Activated CD8-positive, alpha-beta T cell treated with anti-CD3 and anti-CD28 coated beads, Interleukin-2, amount 10 ng/mL, durations not matched to agents 7 days and 5 days (primary cell): ENCODE results near the gene NHERF2. TPM values are rescaled to one million over a fixed set of nuclear protein-coding genes. Genes with fewer than 3 reads are reported as not detected.

Experiments used
- ATAC-seq: fragments of 150-1000 bp; cut with Tn5 transposase; one replicate; pipeline ENCODE4 v1.10.0; 2021; ENCODE audit warnings: moderate library complexity
- CTCF ChIA-PET: fragments of 350-600 bp; sonication (Branson Sonifier 250); formaldehyde crosslinking; loops from one replicate; lab custom pipeline; 2021; ENCODE audit warnings: antibody characterized with exemption; lab: Charles Lee
- POLR2A ChIA-PET: fragments of 350-600 bp; sonication (Branson Sonifier 250); formaldehyde crosslinking; loops from one replicate; lab custom pipeline; 2021; ENCODE audit warnings: antibody characterized with exemption; lab: Charles Lee
- DNase-seq: peaks from one replicate; pipeline ENCODE4 v3.0.0-alpha.2; 2020
- H3K27ac Mint-ChIP-seq: one replicate; pipeline ENCODE4 v1.8.0; 2021; ENCODE audit warnings: mild to moderate bottlenecking, mixed read lengths
- H3K27me3 Mint-ChIP-seq: one replicate; pipeline ENCODE4 v1.8.0; 2021; ENCODE audit warnings: low read depth, mixed read lengths
- H3K36me3 Mint-ChIP-seq: one replicate; pipeline ENCODE4 v1.8.0; 2021; ENCODE audit warnings: low read depth, mixed read lengths
- H3K4me1 Mint-ChIP-seq: one replicate; pipeline ENCODE4 v1.8.0; 2021; ENCODE audit warnings: low read depth, mixed read lengths
- H3K4me3 Mint-ChIP-seq: one replicate; pipeline ENCODE4 v1.8.0; 2021; ENCODE audit warnings: mild to moderate bottlenecking, mixed read lengths
- H3K9me3 Mint-ChIP-seq: one replicate; pipeline ENCODE4 v1.8.0; 2022; ENCODE audit warnings: mixed read lengths; ENCODE audit not compliant: insufficient read depth
- total RNA-seq, 2 experiments: library from RNA; stranded (reverse); gene quantifications; one replicate each; pipeline ENCODE4 v1.2.3, GENCODE V29; 2021

Gene NHERF2
- total RNA-seq, 2 experiments from 2014 or later: 1.4 to 2.8 TPM

GRCh38 chr16:2001456-2002355 lies 25.0 kb upstream of the NHERF2 start:
- ChIA-PET POLR2A (interaction anchor here (1.2 to 1.3 kb wide), 2 partner anchors 14 to 154 kb away, joined by 3 read pairs; partner anchors contain the start of gene TRAF7), CTCF (interaction anchor here (3.1 kb wide), 1 partner anchor 153 kb away, joined by 14 read pairs; the partner anchor contains the start of gene TRAF7)
- H3K27me3 Mint-ChIP-seq: no peaks in the 10 kb centered on the region
- DNase-seq: no peak
- H3K4me3 Mint-ChIP-seq: no peak overlapping the region
- ATAC-seq: no peak
- H3K27ac Mint-ChIP-seq: no peak overlapping the region
- H3K9me3 Mint-ChIP-seq: no peaks in the 10 kb centered on the region
- peaks cover 23% of the 10 kb centered on the region for H3K4me1 Mint-ChIP-seq
- H3K36me3 Mint-ChIP-seq: peaks cover 31% of the 10 kb centered on the region

- ATAC-seq (no peak), DNase-seq (no peak)
- H3K9me3 Mint-ChIP-seq: no peaks in the 10 kb centered on the region
- H3K27ac Mint-ChIP-seq: no peak overlapping the region
- peaks cover 31% of the 10 kb centered on the region for H3K36me3 Mint-ChIP-seq
- ChIA-PET POLR2A (interaction anchor here (1.1 to 1.2 kb wide), 2 partner anchors 42 to 153 kb away, joined by 3 read pairs; partner anchors contain the start of gene TRAF7), CTCF (interaction anchor here (1.4 to 3.1 kb wide), 7 partner anchors 11 to 152 kb away, joined by 9 to 21 read pairs (median 13); partner anchors contain the start of genes GFER, NPW, PKD1 and TRAF7)
- H3K27me3 Mint-ChIP-seq: no peaks in the 10 kb centered on the region
- H3K4me3 Mint-ChIP-seq: no peak overlapping the region
- H3K4me1 Mint-ChIP-seq: peaks cover 23% of the 10 kb centered on the region
Observed at GRCh38 chr16:2002406-2003230, 24.1 kb upstream of the NHERF2 start.

GRCh38 chr16:2003231-2003826 lies 23.4 kb upstream of the NHERF2 start:
- ChIA-PET POLR2A (interaction anchor here (0.6 to 1.4 kb wide), 4 partner anchors 38 to 971 kb away, joined by 3 to 5 read pairs (median 3); partner anchors contain the start of gene RPS2), CTCF (interaction anchor here (0.7 to 3.1 kb wide), 15 partner anchors 8 to 151 kb away, joined by 3 to 41 read pairs (median 9); partner anchors contain the start of genes GFER, MSRB1, NPW and PKD1)
- peaks cover 32% of the 10 kb centered on the region for H3K36me3 Mint-ChIP-seq
- no peaks in the 10 kb centered on the region for H3K9me3 Mint-ChIP-seq
- peaks cover 30% of the 10 kb centered on the region for H3K4me1 Mint-ChIP-seq
- H3K27ac Mint-ChIP-seq: no peak overlapping the region
- ATAC-seq: no peak
- no peak for DNase-seq
- no peaks in the 10 kb centered on the region for H3K27me3 Mint-ChIP-seq
- H3K4me3 Mint-ChIP-seq: no peak overlapping the region

GRCh38 chr16:2003827-2004641 lies 22.7 kb upstream of the NHERF2 start:
- DNase-seq: peak; percentile 91
- Mint-ChIP-seq H3K9me3 (no peaks in the 10 kb centered on the region), H3K36me3 (peaks cover 37% of the 10 kb centered on the region), H3K4me3 (no peak overlapping the region), H3K27me3 (no peaks in the 10 kb centered on the region), H3K27ac (no peak overlapping the region), H3K4me1 (peaks cover 35% of the 10 kb centered on the region)
- peak; percentile 92 for ATAC-seq
- POLR2A ChIA-PET: interaction anchor here (0.6 to 1.4 kb wide), 5 partner anchors 39 to 970 kb away, joined by 3 to 6 read pairs (median 3); partner anchors contain the start of genes RPS2 and TRAF7
- CTCF ChIA-PET: interaction anchor here (0.6 to 3.1 kb wide), 25 partner anchors 8 to 177 kb away, joined by 3 to 41 read pairs (median 5); partner anchors contain the start of genes FAHD1, GFER, HAGH and MSRB1

GRCh38 chr16:2004795-2005517 lies 21.7 kb upstream of the NHERF2 start:
- no peak overlapping the region for H3K27ac Mint-ChIP-seq
- H3K9me3 Mint-ChIP-seq: no peaks in the 10 kb centered on the region
- H3K36me3 Mint-ChIP-seq: peaks cover 37% of the 10 kb centered on the region
- ATAC-seq (no peak), DNase-seq (no peak)
- CTCF ChIA-PET: interaction anchor here (0.9 to 3.1 kb wide), 11 partner anchors 9 to 157 kb away, joined by 3 to 41 read pairs (median 10); partner anchors contain the start of genes NOXO1, PKD1, TBL3 and TRAF7
- H3K4me1 Mint-ChIP-seq: peaks cover 35% of the 10 kb centered on the region
- POLR2A ChIA-PET: interaction anchor here (0.5 to 1.4 kb wide), 3 partner anchors 34 to 150 kb away, joined by 3 to 6 read pairs (median 5); partner anchors contain the start of genes RPS2 and TRAF7
- no peaks in the 10 kb centered on the region for H3K27me3 Mint-ChIP-seq
- no peak overlapping the region for H3K4me3 Mint-ChIP-seq

GRCh38 chr16:2005646-2006045 lies 21.1 kb upstream of the NHERF2 start:
- ATAC-seq (no peak), DNase-seq (no peak)
- H3K4me3 Mint-ChIP-seq: no peak overlapping the region
- ChIA-PET CTCF (interaction anchor here (2.3 kb wide), 1 partner anchor 134 kb away, joined by 41 read pairs; no protein-coding TSS in a partner anchor), POLR2A (interaction anchor here (0.5 kb wide), 1 partner anchor 35 kb away, joined by 3 read pairs; no protein-coding TSS in a partner anchor)
- H3K9me3 Mint-ChIP-seq: no peaks in the 10 kb centered on the region
- H3K4me1 Mint-ChIP-seq: peaks cover 41% of the 10 kb centered on the region
- peaks cover 37% of the 10 kb centered on the region for H3K36me3 Mint-ChIP-seq
- H3K27ac Mint-ChIP-seq: peak overlapping the region; percentile 74
- no peaks in the 10 kb centered on the region for H3K27me3 Mint-ChIP-seq

GRCh38 chr16:2006317-2006716 lies 20.4 kb upstream of the NHERF2 start:
- CTCF ChIA-PET: no interaction called here
- no peaks in the 10 kb centered on the region for H3K9me3 Mint-ChIP-seq
- DNase-seq: no peak
- ATAC-seq: no peak
- H3K36me3 Mint-ChIP-seq: peaks cover 32% of the 10 kb centered on the region
- H3K27ac Mint-ChIP-seq: peak overlapping the region; percentile 74
- POLR2A ChIA-PET: no interaction called here
- H3K27me3 Mint-ChIP-seq: no peaks in the 10 kb centered on the region
- H3K4me3 Mint-ChIP-seq: peak overlapping the region; percentile 10
- peaks cover 41% of the 10 kb centered on the region for H3K4me1 Mint-ChIP-seq

GRCh38 chr16:2007081-2007836 lies 19.4 kb upstream of the NHERF2 start:
- Mint-ChIP-seq H3K36me3 (peaks cover 29% of the 10 kb centered on the region), H3K4me3 (peak overlapping the region; percentile 84)
- POLR2A ChIA-PET: interaction anchor here (2.2 kb wide), 1 partner anchor 40 kb away, joined by 5 read pairs; the partner anchor contains the start of genes NTHL1 and TSC2

GRCh38 chr16:2008009-2008526 lies 18.6 kb upstream of the NHERF2 start:
- H3K4me1 Mint-ChIP-seq: peaks cover 41% of the 10 kb centered on the region
- H3K27ac Mint-ChIP-seq: peak overlapping the region; percentile 88
- DNase-seq: peak; percentile 47
- ChIA-PET POLR2A (interaction anchor here (1.1 to 2.2 kb wide), 3 partner anchors 40 to 198 kb away, joined by 3 to 16 read pairs (median 5); partner anchors contain the start of genes NTHL1, TRAF7 and TSC2), CTCF (interaction anchor here (0.7 to 2.5 kb wide), 6 partner anchors 8 to 147 kb away, joined by 3 to 12 read pairs (median 4); no protein-coding TSS in a partner anchor)
- ATAC-seq: no peak
- H3K9me3 Mint-ChIP-seq: no peaks in the 10 kb centered on the region
- H3K36me3 Mint-ChIP-seq: peaks cover 26% of the 10 kb centered on the region
- peak overlapping the region; percentile 84 for H3K4me3 Mint-ChIP-seq
- H3K27me3 Mint-ChIP-seq: no peaks in the 10 kb centered on the region

More at GRCh38 chr16:2007081-2007836, 19.4 kb upstream of the NHERF2 start:
- no peaks in the 10 kb centered on the region for H3K27me3 Mint-ChIP-seq
- ATAC-seq (no peak), DNase-seq (no peak)
- CTCF ChIA-PET: interaction anchor here (0.7 to 2.5 kb wide), 6 partner anchors 9 to 148 kb away, joined by 3 to 12 read pairs (median 4); no protein-coding TSS in a partner anchor
- H3K4me1 Mint-ChIP-seq: peaks cover 41% of the 10 kb centered on the region
- H3K27ac Mint-ChIP-seq: peak overlapping the region; percentile 88
- H3K9me3 Mint-ChIP-seq: no peaks in the 10 kb centered on the region
